DMS79 (cell line): ENCODE data around the gene RNF114.
"Not testable (repeated sequence)": the region's sequence is repeated elsewhere in the genome, so short reads cannot be mapped to it uniquely, and the experiment has no call there.

Experiments
- DNase-seq: peaks from one replicate; lab custom pipeline; 2025; lab: John Stamatoyannopoulos, UW

The RNF114 gene

DNA sequence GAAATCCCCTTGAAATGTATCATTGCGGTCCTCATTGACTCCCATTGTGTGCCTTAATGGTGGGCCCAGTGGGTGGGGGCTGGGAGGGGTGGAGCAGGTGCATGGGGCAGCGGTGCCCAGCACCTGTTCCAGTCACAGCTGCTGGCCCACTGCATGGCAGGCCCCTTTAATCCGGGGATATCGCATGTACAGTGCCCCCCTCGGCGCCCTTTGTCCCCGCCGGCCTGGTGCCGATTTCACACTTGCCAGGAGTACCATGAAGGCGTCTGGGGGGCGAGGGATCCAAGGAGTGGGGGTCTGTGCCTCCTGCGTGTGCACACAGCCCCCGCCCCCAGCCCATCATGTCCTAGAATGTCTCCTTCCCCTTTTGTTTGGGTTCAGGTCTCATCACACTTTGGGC is 49.4 kb downstream of the RNF114 start:
- DNase-seq: no peak

DNA sequence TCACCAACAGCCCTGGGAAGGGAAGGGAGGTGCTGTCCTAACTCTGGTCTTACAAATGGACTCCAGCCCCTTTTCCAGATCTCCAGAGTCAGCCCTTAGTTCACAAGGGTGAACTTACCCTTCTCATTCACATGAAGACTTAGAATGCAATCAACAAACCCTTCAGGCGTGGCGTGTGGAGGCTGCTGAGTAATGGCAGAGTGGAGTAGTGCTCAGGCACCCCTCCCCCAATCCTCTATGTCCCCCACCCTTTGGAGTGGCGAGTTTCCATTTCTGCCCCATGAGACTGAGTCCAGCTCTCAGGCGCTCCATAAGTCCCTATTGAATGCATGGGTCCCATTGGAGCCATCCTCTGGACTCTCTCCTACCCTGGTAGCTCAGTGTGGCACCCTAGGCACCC is 49.9 kb downstream of the RNF114 start:
- DNase-seq: no peak

DNA sequence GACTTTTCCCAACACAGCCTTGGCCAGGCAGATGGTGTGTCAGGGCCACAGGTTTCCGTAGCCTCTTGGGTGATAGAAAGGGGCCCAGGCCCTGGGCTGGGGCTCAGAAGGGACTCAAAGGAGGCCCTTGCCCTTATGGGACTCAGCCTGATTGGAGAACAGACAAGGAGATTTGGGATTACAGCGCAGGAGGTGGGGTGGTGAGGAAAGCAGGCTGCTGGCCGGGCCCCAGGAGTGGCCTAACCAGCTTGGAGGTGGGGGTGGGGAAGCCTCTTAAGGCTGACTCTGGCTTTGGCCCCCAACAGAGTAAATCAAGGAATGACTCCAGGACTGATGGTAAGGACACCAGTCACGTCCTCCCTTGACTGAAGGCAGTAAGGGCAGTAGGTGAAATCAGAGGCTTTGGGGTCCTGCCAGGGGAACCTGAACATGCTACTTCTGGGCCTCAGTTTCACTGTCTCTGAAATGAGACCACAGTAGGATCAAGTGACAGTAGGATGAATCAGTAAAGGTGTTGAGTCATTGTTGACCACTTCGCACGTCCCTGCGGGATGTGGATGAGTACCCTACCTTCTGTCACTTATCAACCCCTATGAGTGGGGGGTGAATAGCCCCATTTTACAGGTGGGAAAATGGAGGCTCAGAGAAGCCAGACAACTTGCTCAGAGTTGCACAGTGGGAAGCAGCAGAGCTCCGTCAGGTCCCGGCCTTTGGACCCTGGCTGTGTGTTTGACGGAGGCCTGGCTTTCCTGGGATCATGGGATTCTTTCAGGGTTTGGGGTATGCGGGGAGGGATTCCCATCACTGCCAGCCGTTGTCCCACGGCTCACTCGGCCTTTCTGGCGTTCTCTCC is 51.0 kb downstream of the RNF114 start:
- no peak for DNase-seq

DNA sequence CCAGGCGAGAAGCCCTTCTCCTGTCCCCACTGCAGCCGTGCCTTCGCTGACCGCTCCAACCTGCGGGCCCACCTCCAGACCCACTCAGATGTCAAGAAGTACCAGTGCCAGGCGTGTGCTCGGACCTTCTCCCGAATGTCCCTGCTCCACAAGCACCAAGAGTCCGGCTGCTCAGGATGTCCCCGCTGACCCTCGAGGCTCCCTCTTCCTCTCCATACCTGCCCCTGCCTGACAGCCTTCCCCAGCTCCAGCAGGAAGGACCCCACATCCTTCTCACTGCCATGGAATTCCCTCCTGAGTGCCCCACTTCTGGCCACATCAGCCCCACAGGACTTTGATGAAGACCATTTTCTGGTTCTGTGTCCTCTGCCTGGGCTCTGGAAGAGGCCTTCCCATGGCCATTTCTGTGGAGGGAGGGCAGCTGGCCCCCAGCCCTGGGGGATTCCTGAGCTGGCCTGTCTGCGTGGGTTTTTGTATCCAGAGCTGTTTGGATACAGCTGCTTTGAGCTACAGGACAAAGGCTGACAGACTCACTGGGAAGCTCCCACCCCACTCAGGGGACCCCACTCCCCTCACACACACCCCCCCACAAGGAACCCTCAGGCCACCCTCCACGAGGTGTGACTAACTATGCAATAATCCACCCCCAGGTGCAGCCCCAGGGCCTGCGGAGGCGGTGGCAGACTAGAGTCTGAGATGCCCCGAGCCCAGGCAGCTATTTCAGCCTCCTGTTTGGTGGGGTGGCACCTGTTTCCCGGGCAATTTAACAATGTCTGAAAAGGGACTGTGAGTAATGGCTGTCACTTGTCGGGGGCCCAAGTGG is 51.9 kb downstream of the RNF114 start:
- no peak for DNase-seq

DNA sequence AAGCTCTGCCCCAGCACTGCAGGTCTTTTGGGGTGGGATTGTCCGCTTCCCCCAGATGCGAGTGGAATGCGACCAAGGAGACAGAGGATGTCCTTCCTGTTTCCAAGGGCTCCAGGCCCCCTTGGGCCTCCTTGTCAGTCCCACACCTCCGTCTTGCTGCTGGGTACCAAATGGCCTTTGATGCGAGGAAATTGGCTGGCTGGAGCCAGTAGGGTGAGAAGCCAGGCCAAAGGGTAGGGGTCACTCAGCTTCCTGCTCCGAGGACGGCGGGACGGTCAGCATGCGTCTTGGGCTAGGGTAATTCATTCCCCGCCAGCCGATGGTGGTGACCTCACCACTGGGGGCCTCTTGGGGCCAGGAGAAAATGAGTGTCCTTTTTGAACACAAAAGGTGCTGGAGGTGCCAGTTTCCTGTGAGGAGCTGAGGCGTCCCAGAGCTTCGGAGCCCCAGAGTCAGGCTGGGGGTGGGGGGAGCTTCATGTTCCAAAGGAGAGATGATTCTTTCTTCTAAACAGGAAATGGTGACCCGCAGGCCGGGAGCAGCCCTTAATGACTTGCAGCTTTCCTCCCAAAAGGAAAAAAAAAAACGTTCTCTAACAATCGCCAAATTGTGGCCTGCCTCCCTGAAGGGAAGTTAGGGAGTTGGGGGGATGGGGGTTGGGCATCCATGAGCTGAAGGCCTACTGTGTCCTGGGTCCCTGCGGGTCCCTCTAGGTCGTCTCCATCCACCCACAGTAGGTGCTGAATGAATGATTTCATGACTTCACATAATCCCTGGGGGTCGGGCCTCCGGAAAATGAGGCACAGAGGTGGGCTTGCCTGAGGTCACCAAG is 53.3 kb downstream of the RNF114 start:
- DNase-seq: no peak

DNA sequence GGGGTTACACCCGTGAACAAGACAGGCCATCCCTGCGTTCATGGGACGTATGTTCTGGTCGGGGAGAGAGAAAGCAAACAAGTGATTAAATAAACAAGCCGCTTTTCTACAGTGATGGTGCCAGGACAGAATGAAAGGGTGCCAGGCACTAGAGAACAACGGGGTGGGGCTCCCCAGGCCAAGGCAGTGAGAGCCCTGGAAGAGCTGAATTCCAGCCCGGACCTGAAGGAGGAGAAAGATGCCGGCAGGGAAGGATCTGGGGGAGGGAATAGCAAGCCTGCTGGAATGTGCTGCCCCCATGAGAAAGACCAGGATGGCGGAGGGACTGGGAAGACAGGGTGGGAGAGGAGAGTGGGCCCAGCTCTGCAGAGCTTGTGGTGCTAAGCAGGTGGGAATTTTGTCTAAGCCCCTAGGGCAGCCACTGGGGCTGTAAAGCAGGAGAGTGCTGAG is 54.1 kb downstream of the RNF114 start:
- DNase-seq: no peak

DNA sequence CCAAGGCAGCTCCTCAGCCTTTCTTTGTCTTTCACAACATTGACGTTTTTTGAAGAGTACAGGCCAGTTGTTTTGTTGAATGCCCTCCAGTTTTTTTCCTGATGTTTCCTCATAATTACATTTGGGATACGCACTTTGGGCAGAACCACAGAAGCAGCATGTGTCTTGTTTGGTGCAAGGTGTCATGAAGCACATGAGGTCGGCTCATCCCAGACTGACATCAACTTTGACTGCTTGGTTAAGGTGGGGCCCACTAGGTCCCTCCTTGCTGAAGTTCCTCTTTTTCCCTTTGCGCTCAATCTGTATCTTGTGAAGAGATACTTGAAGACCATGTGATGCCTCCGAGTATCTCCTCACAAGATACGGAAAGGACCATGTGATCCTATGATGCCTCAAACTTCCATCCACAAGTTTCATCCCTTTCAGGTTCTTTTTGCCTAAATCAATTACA is 57.1 kb downstream of the RNF114 start:
- no peak for DNase-seq

DNA sequence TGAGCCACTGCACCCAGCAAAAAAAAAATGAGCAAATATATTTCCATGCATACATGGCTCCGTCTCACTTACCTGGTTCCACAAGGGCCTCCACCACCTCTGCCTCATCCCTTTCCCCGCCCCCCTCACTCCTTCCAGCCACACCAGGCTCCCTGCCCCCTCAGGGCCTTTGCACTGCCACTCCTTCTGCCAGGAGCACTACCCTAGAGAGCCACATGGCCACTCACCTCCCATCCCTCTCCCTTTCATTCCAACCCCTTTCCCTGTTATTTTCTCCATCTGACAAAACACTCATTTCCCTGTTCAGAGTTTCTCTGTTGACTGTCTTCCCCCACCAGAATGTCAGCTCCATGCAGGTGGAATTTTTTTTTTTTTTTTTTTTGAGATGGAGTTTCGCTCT is 59.4 kb downstream of the RNF114 start:
- DNase-seq: no peak

DNA sequence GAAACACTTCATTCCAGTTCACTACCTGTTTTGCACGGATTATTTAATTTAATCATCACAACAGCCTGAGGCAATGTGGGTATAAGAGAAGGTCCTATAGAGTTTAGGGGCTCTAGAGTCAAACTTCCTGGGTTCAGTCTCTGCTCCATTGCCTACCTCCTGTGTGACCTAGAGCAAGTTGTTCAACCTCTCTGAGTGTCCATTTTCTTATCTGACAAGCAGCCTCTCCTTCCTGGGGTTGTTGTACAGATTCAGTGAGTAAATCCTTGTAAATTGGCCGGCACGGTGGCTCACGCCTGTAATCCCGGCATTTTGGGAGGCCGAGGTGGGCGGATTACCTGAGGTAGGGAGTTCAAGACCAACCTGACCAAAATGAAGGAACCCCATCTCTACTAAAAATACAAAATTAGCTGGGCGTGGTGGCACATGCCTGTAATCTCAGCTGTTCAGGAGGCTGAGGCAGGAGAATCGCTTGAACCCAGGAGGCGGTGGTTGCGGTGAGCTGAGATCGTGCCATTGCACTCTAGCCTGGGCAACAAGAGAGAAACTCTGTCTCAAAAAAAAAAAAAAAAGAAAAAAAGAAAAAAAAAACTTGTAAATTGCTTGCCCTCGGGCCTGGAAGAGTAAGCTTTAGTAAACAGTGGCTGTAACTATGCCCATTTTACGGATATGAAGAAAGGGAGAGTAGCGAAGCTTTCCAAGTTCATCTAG is 62.4 kb downstream of the RNF114 start:
- not testable (repeated sequence) for DNase-seq

DNA sequence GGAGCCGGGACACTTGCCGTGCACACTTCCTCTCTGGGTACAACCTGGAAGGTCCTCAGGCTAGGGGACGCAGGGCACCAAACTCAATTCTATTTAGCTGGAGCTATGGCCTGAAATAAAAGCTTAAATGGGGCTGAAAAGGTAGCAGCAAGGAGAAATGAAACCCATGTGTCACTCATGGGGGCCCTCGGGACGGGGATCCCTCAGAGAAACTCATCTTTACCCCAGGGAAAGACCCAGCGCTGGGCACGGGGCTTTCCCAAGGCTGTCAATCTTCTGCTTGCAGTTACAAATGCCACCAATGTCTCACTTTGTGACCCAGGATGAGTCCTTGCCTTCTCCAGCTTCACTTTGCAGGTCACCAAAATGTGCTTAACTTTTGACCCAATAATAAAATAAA is 63.1 kb downstream of the RNF114 start:
- no peak for DNase-seq

DNA sequence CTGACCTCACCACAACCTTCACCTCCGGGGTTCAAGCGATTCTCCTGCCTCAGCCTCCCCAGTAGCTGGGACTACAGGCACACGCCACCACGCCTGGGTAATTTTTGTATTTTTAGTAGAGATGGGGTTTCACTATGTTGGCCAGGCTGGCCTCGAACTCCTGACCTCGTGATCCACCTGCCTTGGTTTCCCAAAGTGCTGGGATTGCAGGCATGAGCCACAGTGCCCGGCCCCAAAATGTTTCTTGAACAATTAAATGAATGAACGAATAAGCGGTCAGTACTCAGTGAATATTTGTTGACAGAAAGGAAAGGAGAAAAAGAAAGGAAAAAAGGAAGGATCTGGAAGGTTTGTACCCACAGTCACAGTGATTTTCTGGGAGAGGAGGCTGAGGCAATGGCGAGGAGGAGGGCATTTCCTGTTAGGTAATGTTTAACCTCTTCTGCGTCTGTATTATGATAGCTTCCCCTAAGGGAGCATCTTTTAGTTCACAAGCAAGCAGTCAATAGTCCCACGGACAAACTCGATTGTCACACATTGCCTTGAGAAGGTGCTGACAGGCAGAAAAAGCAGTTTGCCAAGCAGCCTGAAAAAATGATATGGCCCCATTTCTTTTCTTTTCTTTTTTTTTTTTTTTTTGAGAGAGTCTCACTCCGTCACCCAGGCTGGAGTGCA is 64.5 kb downstream of the RNF114 start:
- DNase-seq: not testable (repeated sequence)

DNA sequence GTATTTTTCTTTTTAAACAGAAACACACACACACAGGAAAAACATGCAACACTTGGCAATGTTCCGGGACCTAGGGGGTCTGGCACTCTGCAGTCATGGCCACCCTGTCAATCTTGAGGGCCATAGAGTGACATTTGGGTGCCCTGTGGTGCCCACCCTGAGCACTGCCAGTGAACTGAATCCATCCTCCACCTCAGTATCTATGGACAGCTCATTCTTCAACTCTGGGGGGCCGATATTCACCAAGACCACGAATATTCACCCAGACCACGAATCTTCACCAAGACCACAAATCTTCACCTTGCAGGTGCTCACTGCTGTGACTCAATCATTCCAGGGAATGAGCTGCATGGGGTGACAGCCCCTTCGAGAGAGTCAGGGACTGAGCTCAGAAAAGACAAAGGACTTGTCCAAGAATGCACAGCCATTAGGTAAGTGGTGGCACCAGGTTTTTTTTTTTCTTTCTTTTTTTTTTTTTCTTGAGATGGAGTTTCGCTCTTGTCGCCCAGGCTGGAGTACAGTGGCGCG is 65.7 kb downstream of the RNF114 start:
- DNase-seq: no peak

DNA sequence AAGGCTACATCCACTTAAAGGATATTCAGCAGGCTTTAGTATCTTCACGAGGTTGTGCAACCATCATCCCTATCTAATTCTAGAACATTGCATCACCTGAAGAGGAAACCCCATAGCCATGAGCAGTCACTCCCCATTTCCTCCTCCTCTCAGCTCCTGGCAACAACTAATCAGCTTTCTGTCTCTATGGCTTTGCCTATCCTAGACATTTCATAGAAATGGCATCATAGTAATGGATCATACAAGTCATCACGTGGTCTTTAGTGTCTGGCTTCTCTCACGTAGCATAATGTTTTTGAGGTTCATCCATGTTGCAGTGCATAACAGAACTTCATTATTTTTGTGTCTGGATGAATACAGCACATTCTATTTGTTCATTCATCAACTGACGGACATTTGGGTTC is 67.1 kb downstream of the RNF114 start:
- no peak for DNase-seq
